Epithelial cell of esophagus (primary cell): ENCODE data around the gene MANBA.
A peak's percentile ranks its signal among the peaks of the same experiment; 100 is the strongest.
"Not testable (repeated sequence)": the region's sequence is repeated elsewhere in the genome, so short reads cannot be mapped to it uniquely, and the experiment has no call there.

Experiments used
- DNase-seq: peaks from one replicate; pipeline ENCODE4 v3.0.0; 2010; ENCODE audit warnings: low read depth
- H3K4me3 ChIP-seq: 2 replicates; pipeline ENCODE4 v1.5.1; 2011; ENCODE audit warnings: mild to moderate bottlenecking, low read length, control low read depth
- TF ChIP-seq, protein P1 (sequence below): IDR thresholded peaks from 2 replicates; pipeline ENCODE4 v1.5.1; 2011; ENCODE audit warnings: low read depth, mild to moderate bottlenecking, low read length, control low read depth, inconsistent platforms; ENCODE audit not compliant: insufficient read depth; ENCODE audit errors: missing control alignments

The MANBA gene

DNA sequence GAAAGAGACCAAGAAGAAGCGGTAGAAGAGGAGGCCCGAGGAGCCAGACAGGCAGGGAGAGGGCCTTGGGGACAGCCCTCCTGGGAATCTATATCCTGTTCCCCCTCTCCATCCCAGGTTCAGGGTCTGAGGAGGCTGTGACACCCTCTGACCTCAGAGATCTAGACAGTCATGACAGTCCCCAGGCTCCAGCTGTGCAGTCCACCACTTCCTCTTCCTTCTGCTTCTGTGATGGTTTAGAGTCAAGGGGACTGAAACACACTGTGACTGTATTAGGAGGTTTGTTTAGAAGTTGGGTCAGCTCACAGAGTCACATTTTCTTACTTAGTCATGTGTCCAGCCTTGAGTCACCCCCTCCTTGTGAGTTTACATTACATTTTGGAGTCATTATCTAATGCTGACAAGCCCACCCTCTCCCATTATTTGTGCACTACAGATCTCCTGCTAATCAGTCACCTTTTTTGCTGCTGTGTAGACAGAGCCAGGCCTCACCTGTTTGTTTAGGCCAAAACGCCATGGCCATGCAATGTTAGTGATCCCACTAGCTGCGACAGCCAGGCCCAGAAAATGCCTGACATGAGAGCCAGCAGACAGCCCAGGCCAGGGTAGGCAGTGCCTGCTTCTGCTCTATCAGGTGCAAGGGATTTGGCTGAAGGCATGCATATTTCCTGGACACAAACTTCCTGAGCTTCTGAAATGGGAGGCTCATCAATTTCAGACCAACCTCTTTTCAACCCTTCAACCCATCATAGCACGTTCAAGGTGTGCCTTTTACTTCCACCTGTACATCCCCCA, 26.0 kb downstream of the MANBA start:
- DNase-seq = peak; percentile 23
- H3K4me3 ChIP-seq = no peak overlapping the region
- TF ChIP-seq, protein P1, sequence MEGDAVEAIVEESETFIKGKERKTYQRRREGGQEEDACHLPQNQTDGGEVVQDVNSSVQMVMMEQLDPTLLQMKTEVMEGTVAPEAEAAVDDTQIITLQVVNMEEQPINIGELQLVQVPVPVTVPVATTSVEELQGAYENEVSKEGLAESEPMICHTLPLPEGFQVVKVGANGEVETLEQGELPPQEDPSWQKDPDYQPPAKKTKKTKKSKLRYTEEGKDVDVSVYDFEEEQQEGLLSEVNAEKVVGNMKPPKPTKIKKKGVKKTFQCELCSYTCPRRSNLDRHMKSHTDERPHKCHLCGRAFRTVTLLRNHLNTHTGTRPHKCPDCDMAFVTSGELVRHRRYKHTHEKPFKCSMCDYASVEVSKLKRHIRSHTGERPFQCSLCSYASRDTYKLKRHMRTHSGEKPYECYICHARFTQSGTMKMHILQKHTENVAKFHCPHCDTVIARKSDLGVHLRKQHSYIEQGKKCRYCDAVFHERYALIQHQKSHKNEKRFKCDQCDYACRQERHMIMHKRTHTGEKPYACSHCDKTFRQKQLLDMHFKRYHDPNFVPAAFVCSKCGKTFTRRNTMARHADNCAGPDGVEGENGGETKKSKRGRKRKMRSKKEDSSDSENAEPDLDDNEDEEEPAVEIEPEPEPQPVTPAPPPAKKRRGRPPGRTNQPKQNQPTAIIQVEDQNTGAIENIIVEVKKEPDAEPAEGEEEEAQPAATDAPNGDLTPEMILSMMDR = no peak

DNA sequence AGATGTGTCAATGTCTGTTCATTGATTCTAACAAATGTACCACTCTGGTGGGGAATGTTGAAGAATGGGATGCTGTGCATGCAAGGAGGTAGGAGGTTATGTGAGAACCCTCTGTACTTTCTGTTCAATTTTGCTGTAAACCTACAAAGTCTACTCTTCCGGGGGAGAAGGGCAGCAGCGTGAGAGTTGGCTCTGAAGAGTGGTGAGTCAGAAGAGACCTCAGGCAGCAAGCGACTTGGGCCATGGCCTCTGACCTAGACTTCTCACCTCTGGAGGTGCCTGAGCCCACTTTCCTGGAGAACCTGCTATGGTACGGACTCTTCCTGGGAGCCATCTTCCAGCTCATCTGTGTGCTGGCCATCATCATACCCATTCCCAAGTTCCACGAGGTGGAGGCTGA, 26.7 kb downstream of the MANBA start:
- no peak overlapping the region for H3K4me3 ChIP-seq
- TF ChIP-seq, protein P1 = no peak
- DNase-seq = no peak

DNA sequence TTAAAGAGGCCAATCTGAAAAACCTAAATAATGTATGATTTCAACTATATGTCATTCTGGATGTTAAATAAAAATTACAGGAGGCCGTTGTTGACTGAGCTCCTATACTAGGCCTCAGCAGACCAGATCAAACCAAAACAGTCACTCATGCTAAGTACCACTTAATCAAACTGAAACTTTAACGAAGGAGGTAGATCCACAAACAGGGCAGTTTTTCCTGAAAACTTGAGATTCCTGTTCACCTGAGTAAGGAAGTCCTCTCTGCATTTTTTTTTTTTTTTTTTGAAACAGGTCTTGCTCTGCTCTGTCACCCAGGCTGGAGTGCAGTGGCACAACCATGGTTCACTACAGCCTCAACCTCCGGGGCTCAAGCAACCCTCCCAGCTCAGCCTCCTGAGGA, 27.7 kb downstream of the MANBA start:
- TF ChIP-seq, protein P1 = no peak
- no peak for DNase-seq
- H3K4me3 ChIP-seq = no peak overlapping the region

DNA sequence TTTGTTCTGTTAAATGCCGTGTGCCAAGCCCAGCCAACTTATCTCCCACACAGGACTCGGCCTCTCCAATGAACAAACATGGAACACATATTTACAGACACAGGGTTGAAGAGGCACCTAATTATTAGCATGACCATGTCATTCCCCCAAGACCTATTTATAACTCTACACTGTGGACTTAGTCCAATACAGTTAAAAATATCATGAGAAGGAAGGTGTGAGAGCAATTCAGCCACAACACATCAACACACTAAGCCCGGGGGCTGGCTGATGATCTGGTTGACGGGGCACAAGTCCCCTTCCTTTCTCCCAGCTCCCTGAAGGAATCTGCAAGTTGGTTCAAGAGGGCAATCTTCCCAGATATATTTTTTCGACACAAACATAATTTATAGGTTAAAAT, 28.1 kb downstream of the MANBA start:
- DNase-seq = no peak
- H3K4me3 ChIP-seq = no peak overlapping the region
- TF ChIP-seq, protein P1 = no peak

DNA sequence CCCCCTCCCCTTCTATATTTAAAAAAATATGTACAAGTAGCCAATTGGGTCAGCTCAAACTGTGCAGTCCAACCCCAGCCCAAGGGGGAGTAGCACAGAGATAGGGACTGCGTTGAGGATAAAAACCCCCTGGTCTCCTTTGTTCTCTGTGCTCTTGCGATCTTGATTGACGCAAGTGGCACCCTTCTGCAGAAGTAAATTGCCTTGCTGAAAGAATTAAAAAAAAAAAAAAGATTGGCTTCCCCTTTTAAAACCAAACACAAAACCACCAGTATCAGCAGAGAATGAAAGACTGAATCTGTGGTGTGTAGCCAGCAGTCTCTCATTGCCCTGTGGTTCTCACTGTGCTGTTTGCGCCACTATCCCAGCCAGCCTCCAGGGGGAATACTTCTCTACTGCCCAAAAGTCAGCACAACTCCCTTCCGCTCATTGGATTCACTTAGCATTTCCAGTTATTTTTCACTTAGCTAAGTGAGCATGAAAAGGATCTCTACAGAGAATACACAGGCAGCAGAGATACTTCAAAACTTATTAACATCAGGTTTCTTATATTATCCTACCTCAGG, 29.7 kb downstream of the MANBA start:
- no peak for DNase-seq
- H3K4me3 ChIP-seq = no peak overlapping the region
- TF ChIP-seq, protein P1 = no peak

DNA sequence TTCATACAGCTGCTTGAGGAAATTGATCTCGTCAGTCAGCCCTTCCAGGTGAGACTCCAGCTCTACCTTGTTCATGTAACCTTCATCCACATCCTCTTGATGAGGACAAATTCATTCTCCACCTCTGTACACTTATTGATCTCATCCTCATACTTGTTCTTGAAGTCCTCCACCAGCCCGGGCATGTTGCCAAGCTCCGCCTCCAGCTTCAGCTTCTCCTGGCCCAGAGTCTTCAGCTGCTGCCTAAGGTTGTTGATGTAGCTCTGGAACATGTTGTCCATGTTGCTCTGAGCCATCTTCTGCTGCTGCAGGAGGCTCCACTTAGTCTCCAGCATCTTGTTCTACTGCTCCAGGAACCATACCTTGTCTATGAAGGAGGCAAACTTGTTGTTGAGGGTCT, 31.3 kb downstream of the MANBA start:
- not testable (repeated sequence) for DNase-seq, H3K4me3 ChIP-seq

DNA sequence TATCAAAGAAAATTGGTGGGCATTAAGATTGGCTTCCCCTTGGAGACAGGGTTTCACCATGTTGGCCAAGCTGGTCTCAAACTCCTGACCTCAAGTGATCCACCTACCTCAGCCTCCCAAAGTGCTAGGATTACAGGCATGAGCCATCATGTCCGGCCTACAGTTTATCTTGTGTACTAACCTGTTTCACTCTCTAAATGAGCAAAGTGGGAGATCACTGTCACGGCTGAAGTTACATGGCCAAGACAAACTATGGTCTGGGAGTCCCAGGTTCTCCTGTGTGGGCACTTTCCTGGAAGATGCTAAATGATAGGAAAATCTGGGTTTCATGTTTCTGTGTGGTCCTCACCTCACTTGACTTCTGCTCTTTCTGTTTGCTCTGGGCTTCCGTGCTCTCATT, 33.8 kb downstream of the MANBA start:
- not testable (repeated sequence) for H3K4me3 ChIP-seq, DNase-seq

DNA sequence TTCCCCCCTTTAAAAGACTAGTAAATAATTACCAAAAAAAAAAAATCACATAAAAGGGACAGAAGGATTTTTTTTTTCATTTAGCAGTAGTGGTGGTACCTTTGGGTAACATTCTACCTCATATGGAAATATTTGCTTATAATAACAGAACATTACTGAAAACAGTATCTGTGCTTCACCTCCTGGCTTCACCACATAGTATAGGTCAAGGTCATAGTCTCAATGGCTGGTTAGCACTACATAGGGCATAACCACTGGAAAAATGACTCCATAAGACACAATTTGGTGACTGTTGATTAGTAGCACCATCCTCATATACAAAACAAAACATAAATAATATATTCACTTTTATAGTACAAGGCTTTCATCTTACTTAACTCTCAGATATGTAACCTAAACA, 34.7 kb downstream of the MANBA start:
- DNase-seq = no peak
- no peak overlapping the region for H3K4me3 ChIP-seq
- TF ChIP-seq, protein P1 = no peak
